SU-DHL-6 (cell line): ENCODE data around the gene TAF11L14.

ENCODE experiments used
- H2AFZ ChIP-seq: fragments of 200-600 bp; sonication (generic); 2 replicates; pipeline ENCODE4 v1.6.1; 2014; ENCODE audit warnings: low read depth, mild to moderate bottlenecking, moderate library complexity, mixed read lengths, antibody characterized with exemption, low read length; ENCODE audit not compliant: severe bottlenecking
- H3F3A ChIP-seq: fragments of 200-600 bp; shearing (Covaris generic); 2 replicates; pipeline ENCODE4 v1.6.0; 2016; ENCODE audit warnings: antibody characterized with exemption, mild to moderate bottlenecking; ENCODE audit not compliant: insufficient read depth
- H3K27ac ChIP-seq: fragments of 200-600 bp; sonication (generic); 2 replicates; pipeline ENCODE4 v1.5.1; 2016; ENCODE audit warnings: low read depth, mild to moderate bottlenecking, low read length, moderate library complexity, mixed read lengths
- H3K27me3 ChIP-seq: fragments of 200-600 bp; sonication (generic), shearing (Covaris generic); 2 replicates; pipeline ENCODE4 v1.6.0; 2014; ENCODE audit warnings: mild to moderate bottlenecking, low read length
- H3K36me3 ChIP-seq: fragments of 200-600 bp; sonication (generic); 2 replicates; pipeline ENCODE4 v1.6.1; 2014; ENCODE audit warnings: mild to moderate bottlenecking, low read length, mixed read lengths
- H3K4me2 ChIP-seq: fragments of 300-600, 200-600 bp; shearing (Covaris generic), sonication (generic); 2 replicates; pipeline ENCODE4 v1.6.0; 2014; ENCODE audit warnings: low read length, low read depth, mild to moderate bottlenecking; ENCODE audit not compliant: poor library complexity, severe bottlenecking
- H3K4me3 ChIP-seq: fragments of 200-600 bp; sonication (generic); 2 replicates; pipeline ENCODE4 v1.5.1; 2014; ENCODE audit warnings: antibody characterized with exemption, low read length, mild to moderate bottlenecking, mixed read lengths; ENCODE audit not compliant: insufficient read depth, poor library complexity, severe bottlenecking
- H3K79me2 ChIP-seq: fragments of 200-600 bp; sonication (generic); 2 replicates; pipeline ENCODE4 v1.6.1; 2014; ENCODE audit warnings: mild to moderate bottlenecking, low read length, moderate library complexity; ENCODE audit not compliant: insufficient read depth
- H3K9ac ChIP-seq: fragments of 200-600 bp; sonication (generic); 2 replicates; pipeline ENCODE4 v1.7.0; 2014; ENCODE audit warnings: mild to moderate bottlenecking, low read length
- H3K9me2 ChIP-seq: fragments of 200-600 bp; sonication (generic); replicated peaks from 2 replicates; pipeline ENCODE4 v1.6.1; 2014; ENCODE audit warnings: low read length; ENCODE audit not compliant: insufficient read depth
- H3K9me3 ChIP-seq: fragments of 200-600 bp; sonication (generic); 2 replicates; pipeline ENCODE4 v1.6.1; 2014; ENCODE audit warnings: low read length, mixed read lengths; ENCODE audit not compliant: insufficient read depth
- H4K20me1 ChIP-seq: fragments of 200-600 bp; sonication (generic); 2 replicates; pipeline ENCODE4 v1.6.1; 2014; ENCODE audit warnings: low read depth, mild to moderate bottlenecking, antibody characterized with exemption, low read length, moderate library complexity, mixed read lengths
- EZH2phosphoT487 ChIP-seq: fragments of 200-600 bp; sonication (generic), shearing (Covaris generic); conservative IDR thresholded peaks from 2 replicates; pipeline ENCODE4 v1.6.1; 2018; ENCODE audit warnings: mild to moderate bottlenecking, antibody characterized with exemption, low read length, moderate library complexity, mixed read lengths
- TF ChIP-seq, protein P1 (sequence below): fragments of 200-600 bp; sonication (generic); IDR thresholded peaks from one replicate; pipeline ENCODE4 v1.5.1; 2017; ENCODE audit warnings: antibody characterized with exemption, mild to moderate bottlenecking, low read length, moderate library complexity; ENCODE audit not compliant: insufficient read depth, poor library complexity, severe bottlenecking

TAF11L14 gene

DNA sequence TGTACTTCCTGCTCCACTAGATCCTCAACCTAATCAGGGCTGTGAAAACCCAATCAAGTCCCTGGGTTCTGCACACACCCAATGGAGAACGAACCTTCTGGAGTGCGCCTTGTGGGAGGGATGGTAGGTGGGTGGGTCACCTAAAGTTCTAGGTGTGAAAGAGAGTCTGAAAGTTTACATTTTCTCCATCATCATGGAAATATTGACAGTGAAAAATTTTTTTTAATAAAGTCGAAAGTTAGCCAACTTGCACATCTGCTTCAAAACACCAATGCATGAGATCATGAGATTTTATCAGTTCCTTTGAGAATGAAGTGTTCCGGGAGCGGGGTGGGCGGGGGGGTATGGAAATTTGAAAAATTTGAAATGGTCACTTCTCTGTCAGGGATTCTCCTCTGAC, 21.7 kb downstream of the TAF11L14 start:
- Histone ChIP-seq H3K27me3 (no peaks in the 10 kb centered on the region), H3K9me3 (no peaks in the 10 kb centered on the region), H3K4me2 (no peak overlapping the region), H3K27ac (no peak overlapping the region), H3K4me3 (no peak overlapping the region), H3F3A (no peaks in the 10 kb centered on the region), H3K9ac (no peak overlapping the region), H2AFZ (no peak overlapping the region), H3K9me2 (no peaks in the 10 kb centered on the region), H4K20me1 (no peaks in the 10 kb centered on the region), H3K36me3 (no peaks in the 10 kb centered on the region), H3K79me2 (no peaks in the 10 kb centered on the region)
- TF ChIP-seq, protein P1, sequence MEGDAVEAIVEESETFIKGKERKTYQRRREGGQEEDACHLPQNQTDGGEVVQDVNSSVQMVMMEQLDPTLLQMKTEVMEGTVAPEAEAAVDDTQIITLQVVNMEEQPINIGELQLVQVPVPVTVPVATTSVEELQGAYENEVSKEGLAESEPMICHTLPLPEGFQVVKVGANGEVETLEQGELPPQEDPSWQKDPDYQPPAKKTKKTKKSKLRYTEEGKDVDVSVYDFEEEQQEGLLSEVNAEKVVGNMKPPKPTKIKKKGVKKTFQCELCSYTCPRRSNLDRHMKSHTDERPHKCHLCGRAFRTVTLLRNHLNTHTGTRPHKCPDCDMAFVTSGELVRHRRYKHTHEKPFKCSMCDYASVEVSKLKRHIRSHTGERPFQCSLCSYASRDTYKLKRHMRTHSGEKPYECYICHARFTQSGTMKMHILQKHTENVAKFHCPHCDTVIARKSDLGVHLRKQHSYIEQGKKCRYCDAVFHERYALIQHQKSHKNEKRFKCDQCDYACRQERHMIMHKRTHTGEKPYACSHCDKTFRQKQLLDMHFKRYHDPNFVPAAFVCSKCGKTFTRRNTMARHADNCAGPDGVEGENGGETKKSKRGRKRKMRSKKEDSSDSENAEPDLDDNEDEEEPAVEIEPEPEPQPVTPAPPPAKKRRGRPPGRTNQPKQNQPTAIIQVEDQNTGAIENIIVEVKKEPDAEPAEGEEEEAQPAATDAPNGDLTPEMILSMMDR = no peak
- no peak for TF ChIP-seq EZH2phosphoT487

DNA sequence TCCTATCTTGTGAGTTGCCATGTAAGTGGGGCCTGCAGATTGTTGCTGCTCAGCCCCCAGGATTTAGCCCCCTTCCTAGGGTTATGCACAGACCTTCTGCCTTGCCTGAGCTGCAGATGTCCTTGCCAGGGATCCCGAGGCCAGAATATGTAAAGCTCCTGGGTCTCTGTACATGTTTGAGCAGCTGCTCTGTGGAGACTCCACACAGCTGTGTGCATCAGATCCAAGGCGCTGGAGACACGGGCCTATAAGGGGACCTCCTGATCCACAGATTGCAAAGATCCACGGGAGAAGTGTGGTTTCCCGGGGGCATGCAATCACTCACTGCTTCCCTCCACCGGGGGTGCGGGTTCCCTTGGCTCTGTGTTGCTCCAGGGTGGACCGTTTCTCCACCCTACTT, 28.9 kb downstream of the TAF11L14 start:
- TF ChIP-seq, protein P1 = no peak
- TF ChIP-seq EZH2phosphoT487 = no peak
- Histone ChIP-seq H3K4me2 (no peak overlapping the region), H3K9me2 (no peaks in the 10 kb centered on the region), H3K4me3 (no peak overlapping the region), H3K9ac (no peak overlapping the region), H3K27ac (no peak overlapping the region), H4K20me1 (no peaks in the 10 kb centered on the region), H3K36me3 (no peaks in the 10 kb centered on the region), H3K27me3 (no peaks in the 10 kb centered on the region), H3K79me2 (no peaks in the 10 kb centered on the region), H2AFZ (no peak overlapping the region), H3K9me3 (peaks cover 4% of the 10 kb centered on the region; the same call in 1 of the 2 replicates), H3F3A (no peaks in the 10 kb centered on the region)

DNA sequence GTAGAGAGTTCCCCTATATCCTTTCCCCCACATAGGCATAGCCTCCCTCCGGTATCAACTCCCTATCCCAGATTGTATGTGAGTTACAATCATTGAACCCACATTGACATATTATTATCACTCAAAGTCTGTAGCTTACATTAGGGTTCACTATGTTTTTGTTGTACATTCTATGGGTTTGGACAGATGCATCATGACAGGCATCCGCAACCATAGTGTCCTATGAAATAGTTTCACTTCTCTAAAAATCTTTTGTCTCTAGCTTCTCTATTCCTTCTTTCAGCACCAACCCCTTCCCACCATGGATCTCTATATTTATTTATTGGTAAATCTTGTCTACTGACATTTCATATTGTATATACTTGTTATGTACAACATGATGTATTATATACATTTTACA, 31.6 kb downstream of the TAF11L14 start:
- H3K27ac ChIP-seq = peak overlapping the region; percentile 22; the same call in 1 of the 2 replicates
- no peaks in the 10 kb centered on the region for H3K27me3 ChIP-seq
- H3K9ac ChIP-seq = no peak overlapping the region
- no peaks in the 10 kb centered on the region for H3F3A ChIP-seq
- H3K79me2 ChIP-seq = no peaks in the 10 kb centered on the region
- H3K9me3 ChIP-seq = peaks cover 4% of the 10 kb centered on the region; the same call in 1 of the 2 replicates
- no peak overlapping the region for H2AFZ ChIP-seq
- H3K9me2 ChIP-seq = no peaks in the 10 kb centered on the region
- H3K4me2 ChIP-seq = no peak overlapping the region
- no peaks in the 10 kb centered on the region for H4K20me1 ChIP-seq
- no peaks in the 10 kb centered on the region for H3K36me3 ChIP-seq
- H3K4me3 ChIP-seq = no peak overlapping the region
- TF ChIP-seq, protein P1 = no peak
- no peak for TF ChIP-seq EZH2phosphoT487
